ENCODE data around the gene HOXA3.

HOXA3 gene

DNA sequence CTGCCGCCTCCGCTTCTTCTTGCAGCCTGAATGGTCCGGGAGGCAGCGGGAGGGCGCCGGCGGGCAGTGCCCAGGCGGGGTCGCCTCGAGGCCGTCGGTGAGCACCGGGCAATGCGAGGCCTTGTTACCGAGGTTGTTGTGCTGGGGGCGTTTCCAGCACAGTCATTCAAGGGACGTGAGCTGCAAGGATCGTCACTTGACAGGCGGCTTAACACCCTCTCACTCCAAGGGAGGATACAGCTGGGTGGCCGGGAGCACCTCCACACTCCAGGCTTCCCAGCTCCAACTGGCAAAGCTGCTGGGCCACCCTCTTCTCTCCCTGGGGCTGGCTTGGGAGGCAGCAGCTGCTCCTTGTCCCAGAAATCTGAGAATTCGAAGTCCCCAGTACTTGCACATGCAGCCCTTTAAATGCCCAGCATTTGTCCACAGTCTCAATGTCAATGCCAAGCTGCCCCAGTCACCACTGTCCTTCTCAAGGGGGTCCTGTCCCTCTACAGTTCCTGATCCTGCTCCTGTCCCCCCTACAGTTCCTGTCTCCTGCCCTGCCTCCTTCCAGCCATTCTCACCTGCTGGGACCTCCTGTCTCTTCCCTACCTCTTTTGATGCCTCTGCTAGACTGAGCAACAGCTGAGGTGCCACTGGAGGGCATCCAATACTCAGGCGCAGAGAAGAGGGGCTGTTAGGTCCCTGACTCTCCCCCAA, 37.1 kb upstream of the HOXA3 start:
- no peak for DNase-seq

DNA sequence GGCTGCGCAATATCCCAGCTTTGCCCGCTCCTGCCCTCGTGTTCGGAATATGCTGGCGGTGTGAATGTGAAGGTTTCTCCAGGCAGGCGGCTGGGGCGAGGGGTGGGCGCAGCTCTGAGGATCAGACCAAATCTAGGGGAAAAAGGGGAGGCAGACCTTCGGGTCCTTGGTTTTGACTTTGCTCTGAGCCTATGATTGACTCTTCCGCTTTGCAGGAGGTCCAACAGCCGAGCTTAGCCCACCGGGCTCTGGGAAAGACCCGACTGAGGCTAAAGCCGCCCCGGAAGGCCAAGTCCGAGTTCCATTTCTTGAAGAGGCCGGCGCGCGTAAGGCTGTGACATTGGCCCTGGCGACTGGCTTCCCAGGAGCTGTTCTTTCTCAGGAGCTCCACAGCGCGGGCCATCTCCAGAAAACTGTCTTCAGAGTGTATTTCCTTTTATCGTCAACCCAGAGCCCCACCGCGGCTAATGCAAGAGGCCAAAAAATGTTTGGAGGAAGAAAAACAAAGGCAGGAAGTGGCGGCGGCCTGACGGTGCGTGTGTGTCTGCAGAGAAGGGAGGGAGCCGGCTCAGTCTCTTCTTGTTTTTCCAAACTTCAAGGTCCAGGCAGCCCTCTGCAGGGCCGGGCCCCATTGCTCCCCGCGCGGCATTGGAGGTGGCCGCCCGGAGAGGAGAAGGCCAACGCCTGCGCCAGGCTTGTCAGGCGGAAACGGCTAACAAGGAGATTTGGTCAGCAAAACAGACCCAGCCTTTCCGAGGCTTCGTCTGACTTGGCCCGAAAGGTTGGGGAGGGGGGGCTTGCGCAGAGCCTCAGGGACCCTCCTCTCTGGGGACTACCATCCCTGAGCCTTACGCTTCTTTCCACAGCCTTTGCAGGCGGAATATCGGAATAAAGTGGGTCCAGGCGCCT, 36.3 kb upstream of the HOXA3 start:
- DNase-seq, result no peak

- no peak for DNase-seq
Observed at GRCh38 chr7:27187475-27188385, 35.3 kb upstream of the HOXA3 start.

DNA sequence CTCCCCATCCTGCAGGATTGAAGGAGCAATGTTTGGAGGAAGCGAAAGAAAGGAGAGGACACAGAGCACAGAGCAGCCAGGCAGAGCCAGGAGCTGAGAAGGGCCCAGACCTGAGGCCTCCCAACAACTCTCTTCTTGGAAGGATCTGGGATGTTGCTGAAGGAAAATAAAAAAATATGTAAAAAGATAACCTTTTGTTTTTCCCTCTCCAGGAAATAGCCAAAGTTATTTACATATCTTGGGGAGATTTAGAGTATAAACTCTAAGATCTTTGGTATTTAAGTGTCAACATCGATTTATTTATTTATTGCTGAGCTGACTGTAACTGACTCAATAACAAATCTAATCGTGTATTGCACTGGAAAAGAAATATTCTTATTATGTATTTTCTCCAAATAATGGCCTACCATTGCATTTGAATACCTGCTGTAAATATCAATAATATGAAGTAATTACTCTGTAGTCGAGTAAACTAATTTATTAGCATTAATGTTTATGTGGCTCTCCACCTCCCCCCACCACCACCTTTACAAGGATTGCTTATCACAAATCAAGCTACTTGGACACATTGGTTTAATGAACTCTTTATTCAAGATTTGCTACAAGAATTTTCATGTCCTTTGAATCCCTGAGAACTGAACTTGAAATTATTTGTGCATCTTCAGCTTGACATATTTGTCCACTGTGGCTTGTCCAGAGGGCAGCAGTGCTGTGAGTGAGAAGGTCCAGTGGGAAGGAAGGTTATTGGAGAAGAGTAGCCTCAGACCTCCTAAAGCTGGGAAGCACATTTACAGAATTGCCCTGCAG, 34.5 kb upstream of the HOXA3 start:
- no peak for DNase-seq

DNA sequence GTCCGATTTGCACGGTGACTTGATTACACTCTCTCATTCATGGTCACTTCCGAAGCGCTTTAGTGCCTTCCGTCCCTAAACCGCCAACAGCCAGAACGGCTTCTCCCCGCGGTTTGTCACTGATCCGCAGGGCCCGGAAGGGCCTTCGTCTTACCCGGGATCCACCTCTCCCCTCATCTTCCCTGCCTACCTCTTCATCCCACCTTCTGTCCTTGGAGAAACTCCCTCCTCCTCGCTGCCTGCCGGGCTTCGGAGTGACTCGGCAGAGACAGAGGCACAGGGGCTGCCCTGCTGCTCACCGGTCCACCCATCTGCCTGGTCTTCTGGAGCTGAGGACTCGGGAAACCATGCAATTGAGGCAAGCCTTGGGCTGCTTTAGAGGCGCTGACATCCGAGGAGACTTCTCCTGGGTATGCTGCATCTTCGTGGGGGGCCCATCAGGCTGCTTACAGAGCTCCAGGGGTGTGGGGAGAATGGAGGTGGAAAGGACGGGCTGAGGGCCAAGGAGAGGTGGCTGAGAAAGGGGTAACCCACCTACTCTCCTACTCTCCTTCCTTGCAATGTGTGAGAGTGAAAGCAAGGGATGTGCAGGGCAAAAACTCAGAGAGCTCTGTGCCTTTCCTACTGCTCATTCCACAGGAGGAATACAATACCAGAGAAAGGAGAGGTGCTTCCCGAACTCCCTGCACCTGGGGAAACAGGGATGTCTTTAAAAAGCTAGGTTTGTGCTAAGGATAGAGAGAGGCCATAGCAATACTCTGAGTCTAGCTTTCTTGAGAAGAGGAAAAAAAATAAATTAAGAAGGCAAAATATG, 33.7 kb upstream of the HOXA3 start:
- no peak for DNase-seq

DNA sequence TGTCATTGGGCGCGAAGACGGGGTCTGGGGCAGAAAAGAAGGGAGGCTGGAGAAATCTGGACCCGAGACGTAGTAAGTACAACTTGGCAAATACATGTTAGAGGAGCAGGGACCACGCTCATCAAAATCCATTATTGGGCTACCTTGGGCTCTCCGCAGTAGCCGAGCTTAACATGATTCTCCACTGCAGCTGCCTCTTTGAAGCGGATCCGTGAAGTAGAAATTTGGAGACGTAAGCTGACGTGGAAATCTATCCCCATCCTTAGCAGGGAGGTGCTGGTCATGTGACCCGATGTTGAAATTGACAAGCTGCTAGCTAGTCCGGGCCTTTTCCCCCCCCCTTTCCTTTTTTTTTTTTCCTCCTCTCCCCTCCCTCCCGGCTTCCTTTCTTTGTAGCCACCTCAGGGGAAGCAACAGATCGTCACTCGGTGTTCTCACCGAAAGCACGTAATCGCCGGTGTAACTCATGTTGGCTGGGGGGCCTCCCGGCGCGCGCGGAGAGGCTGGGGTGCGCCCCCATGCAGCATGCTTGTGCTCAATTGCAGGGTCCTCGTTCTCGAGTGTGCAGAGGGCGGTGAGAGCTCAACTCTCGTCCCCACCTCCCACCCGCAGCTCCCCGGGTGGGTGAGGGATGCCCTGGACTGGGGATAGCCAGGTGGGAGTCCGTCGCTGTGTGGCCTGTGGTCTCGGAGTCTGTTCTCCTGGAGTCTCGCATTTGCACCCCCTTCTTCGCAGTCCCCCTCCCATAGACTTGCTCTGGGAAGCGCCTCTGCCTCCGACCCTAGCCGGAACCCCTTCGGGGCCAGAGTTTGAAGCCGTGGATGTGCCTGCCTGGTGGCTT, 32.9 kb upstream of the HOXA3 start, which contains the start of gene HOXA11:
HOXA11 (minus strand) TSS at position 220 of the 841 bp plus-strand sequence; CDS start at position 132, 88 bp downstream.
- DNase-seq, result no peak

DNA sequence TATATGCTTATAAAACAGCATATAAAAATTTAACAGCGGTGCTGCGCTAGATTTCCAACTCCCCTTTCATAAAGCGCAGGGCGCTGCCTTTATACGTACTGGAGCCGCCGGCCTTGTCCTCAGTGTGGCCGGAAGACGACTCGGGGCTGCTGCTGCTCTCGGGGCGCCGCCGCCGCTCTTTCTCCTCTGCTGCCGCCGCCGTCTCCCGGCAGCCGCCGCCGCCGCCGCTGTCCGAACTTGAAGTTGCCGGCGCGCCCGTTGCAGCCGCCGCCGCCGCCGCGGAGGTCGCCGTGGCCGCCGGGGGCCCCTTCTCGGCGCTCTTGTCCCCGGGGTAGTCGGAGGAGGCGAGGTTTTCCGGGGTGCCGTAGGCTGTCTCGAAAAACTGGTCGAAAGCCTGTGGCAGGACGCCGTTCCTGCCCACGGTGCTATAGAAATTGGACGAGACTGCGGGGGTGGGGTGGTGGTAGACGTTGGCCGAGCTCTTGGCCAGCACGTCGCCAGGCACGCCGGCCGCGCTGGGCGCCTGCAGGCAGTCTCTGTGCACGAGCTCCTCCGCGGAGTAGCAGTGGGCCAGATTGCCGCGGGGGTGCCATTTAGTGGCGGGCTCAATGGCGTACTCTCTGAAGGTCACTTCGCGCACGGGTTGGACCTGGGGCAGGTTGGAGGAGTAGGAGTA, 32.1 kb upstream of the HOXA3 start:
- DNase-seq, result no peak

DNA sequence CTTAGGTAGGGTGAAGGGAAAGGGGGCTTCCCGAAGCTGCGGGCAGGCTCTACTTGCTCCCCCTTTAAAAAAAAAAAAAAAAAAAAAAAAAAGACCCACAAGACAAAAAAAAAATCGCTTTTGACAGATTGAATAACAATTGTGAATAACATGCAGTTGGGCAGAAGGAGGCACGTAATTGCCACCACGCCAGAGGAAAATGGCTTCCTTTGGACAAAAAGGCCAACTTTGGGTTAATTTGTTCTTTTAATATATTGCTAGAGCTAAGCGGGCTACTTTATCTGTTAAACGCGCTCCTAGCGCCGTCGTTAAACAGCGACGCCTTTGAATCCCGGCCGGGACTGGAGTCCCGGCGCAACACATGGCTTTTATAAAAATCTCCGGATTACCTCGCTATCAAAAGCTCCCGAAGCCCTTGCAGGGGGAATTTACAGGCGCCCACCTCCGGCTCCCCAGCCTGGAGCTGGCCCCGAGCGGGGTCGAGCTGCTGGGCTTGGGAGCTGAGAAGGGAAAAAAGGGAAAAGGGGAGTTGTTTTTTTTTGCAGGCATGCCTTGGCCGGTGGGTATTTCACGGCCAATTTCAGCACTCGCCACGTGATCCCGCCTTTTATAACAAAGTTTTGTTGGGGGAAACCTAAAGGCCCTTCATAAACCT, 31.4 kb upstream of the HOXA3 start:
- no peak for DNase-seq

- no peak for DNase-seq
Observed at GRCh38 chr7:27182861-27183681, 30.7 kb upstream of the HOXA3 start.

DNA sequence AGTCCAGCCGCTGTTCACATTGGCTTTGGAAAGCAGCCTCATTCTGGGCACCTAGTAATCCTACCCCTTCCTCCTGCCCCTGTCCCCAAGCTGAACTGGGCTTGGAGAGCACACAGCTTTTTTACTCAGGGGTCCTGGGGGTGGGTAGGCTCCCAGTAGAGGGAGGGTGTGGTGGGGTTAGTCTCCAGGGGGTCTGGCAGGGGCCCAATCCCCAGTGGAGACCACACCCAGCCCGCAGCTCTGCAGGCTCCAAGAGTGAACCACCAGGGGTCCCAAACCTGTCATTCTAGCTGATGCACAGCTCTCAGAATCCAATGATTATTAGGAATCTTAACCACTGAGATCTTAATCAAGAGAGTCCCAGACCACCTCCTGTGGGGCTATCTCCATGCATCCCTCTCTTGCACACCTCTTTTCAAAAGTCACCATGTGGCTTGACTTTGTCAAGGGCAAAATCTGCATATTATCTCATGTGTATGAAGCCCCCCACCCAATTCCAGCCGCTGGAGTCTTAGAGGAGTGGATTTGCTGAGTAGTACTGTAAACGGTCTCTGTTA, 30.0 kb upstream of the HOXA3 start:
- DNase-seq, result no peak

GRCh38 chr7:27181795-27182275, 29.5 kb upstream of the HOXA3 start:
- no peak for DNase-seq

DNA sequence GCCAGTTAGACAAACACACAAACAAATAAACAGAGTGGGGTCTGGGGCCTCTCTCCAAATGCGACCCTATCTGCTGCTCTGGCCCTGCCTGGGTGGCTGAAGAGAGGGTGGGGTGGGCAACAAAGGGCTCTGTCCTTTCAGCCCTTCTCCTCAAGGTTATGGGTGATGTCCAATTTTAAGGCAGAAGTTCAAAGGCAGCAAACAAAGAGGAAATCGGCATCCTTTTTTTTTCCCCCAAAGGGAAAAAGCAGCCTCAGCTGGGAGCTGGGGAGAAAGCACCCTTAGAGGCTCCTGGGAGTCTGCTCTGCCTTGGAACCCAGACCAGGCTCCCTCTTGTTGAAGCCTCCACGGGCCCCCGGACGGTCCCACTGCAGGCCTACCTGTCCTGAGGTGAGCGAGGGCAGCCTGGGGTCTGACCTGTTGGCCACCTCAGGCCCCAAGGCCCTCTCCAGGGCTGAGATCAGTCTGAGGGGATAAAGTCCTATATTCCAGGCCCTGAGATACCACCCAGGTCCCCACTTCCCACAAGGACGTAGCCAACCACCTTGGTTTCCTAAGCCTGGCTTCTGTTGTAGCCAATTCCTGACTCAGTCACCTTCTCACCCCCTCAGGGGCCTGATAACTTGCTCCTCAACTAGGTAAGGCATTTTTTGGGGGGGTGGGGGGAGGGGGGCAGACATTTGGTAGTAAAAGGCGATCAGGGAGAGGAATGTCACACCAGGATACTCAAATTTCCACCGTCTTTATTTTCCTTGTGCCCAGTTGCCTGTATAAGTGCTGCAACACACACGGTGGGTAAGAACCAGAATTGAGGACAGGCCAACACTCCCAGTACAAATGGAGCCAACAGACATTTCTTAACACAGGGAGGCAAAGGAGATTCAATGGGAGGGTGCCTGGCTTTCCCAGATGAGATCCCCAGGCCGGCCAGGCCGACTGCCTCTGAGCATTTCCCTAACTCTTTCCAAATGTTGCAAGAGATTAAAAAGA, 28.3 kb upstream of the HOXA3 start:
- no peak for DNase-seq

DNA sequence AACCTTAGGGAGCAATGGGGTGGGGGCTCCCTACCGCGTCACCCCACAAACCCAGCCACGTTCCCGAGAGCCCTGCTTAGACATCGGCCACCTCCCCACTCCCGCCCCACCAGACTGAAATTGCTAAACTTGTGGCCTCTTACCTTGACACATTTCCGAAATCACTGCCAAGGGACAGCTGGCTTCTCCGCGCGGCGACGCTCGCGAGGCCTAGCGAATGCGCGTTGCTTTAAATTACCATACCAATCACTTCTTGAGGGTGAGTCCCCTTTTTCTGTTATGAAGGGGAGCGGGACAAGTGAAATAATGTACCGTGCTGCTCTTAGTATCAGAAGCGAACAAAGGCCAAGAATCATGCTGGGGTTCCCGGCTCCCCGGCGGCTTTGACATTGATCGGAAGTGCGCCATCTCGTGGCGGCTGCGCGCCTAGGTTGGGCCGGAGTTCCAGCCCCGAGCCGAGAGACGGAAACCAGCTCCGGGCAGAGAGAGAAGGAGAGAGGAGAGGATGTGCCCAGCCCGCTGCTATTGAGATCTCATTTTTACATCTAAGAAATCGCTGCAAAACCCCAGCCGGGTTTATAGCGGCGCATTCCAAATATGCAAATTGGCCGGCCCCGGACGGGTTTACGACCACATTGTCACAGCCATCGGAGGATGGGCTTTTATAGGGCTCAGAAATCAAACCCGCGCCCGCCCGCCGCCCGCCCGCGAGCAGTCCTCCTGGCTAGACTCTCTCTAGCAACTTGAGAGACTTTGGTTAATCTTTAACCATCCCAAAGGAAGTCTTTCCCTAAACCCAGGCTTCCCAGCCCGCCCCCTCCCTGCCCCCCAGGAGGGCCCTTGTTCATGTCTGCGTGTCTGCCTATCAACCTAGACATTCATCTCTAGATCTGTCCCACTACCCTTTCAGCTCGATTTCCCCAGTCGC, 27.4 kb upstream of the HOXA3 start:
- no peak for DNase-seq

DNA sequence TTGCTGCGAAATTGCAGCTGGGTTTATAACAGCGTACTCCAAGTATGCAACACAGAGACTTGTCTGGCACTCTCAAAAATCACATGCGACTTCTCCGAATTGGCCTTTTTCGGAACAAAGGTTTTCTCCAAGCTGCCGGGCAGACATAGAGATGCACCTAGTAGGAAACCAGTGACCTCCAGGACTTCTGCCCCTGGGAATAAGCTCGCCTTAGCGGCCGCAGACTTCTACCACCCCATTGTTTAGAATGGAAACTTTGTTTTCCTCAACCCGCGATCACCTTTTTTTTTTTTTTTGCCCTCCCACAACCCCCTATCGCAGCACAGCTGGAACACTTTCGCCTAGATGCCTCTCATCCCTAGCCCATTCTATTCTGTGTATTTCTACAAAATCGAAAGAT, 26.6 kb upstream of the HOXA3 start:
- DNase-seq, result no peak

DNA sequence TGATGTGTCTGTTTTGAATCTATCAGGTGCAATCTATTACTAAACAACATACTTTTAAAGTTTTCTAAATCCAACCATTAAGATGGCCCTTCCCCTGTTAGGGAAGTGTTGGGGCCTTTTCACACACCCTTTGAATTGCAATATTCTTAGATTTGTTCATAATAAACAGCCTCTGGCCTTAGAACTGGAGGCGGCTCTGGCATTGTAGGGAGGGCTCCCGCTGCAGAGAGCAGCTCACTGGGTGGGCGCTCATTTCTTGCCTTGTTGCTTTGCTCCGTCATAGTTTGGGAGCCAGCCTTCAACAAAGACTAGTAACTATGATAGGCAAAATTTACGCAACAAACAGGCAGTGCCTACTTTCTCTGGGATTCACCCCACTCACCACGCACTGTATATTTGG, 26.0 kb upstream of the HOXA3 start:
- DNase-seq, result no peak

All from NCI-H1436 treated with DMSO at 0.1 percent for 48 hours (cell line).